Right renal pelvis (tissue), 4 donors: ENCODE data around the gene KIF6. TPM values are rescaled to one million over a fixed set of nuclear protein-coding genes. Genes with fewer than 3 reads are reported as not detected.
"Not testable (repeated sequence)": the region's sequence is repeated elsewhere in the genome, so short reads cannot be mapped to it uniquely, and the experiment has no call there.

ENCODE experiments used
- DNase-seq, 4 donors: peaks; one replicate each; pipeline ENCODE4 v3.0.0-alpha.2; 2013; ENCODE audit warnings: low read depth in 4 of 4, low spot score in 3 of 4, missing footprints in 1 of 4
- polyA plus RNA-seq, 4 donors: library from polyadenylated mRNA; unstranded; fragments of 120-200 nt; gene quantifications; one replicate each; pipeline ENCODE4 v1.2.1, GENCODE V29; 2013; ENCODE audit not compliant: insufficient read length in 4 of 4

Gene KIF6
- polyA plus RNA-seq: 1 to 10 TPM; 3.8 to 4.6 (median 4.0) TPM

GRCh38 chr6:39724787-39725631, at the start of gene KIF6:
Gene KIF6, minus strand, starts transcription at chr6:39725408. Its CDS starts 98 bp downstream, at chr6:39725310.
- peak; percentile 82 to 90 (median 86) for DNase-seq

GRCh38 chr6:39773782-39774181, 48.6 kb upstream of the KIF6 start:
- no peak for DNase-seq

DNA sequence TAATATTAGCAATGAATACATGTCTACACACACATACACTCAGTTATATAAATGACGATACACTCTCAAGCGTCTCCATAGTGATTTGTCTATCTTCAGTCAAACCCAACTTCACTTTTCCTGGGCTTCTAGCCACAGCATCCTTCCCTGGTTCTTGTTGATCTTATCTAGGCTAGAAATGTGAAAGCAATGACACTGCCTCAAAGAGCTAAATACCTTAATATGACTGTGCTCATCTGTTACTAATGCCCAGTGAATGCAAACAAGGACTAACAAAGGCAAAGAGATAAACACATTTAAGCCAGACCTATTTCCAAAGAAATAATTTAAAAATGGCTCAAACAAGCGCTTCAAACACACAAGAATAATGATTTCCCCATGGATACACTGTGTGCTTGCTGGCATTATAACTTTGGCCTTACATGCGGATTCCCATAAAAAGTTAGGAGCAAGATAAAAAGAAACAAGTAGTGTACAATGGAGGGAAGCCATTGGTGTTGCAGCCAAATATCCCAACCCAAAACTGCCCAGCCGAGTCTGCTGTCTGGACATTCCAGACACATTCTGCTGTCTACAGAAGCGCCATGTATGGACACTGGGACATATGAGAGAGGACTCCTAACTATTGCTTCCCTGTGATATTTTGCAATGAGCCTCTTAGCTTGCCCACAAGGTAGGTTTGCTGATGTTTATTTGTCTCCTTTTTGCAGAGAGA, 47.5 kb upstream of the KIF6 start:
- DNase-seq: no peak

DNA sequence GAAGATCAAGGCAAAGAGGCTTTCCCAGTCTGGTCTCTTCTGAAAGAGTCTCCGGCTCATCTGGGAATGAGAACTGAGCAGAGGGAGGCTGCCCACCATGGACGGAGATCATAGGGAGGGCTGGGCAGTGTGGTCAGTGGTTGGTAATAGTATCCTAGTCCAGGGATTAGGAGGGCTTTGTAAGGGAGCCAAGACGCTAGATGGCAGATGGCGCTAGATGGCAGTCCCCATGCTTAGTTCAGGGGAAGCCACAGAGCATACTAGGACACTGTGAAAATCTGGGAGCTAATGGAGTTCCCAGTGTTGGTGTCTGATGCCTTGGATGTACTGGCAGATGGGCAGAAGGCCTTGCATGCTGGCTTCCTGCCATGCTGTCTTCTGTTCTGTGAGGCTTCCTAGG, 45.2 kb upstream of the KIF6 start:
- DNase-seq: no peak

GRCh38 chr6:39769012-39769411, 43.8 kb upstream of the KIF6 start:
- DNase-seq: no peak

DNA sequence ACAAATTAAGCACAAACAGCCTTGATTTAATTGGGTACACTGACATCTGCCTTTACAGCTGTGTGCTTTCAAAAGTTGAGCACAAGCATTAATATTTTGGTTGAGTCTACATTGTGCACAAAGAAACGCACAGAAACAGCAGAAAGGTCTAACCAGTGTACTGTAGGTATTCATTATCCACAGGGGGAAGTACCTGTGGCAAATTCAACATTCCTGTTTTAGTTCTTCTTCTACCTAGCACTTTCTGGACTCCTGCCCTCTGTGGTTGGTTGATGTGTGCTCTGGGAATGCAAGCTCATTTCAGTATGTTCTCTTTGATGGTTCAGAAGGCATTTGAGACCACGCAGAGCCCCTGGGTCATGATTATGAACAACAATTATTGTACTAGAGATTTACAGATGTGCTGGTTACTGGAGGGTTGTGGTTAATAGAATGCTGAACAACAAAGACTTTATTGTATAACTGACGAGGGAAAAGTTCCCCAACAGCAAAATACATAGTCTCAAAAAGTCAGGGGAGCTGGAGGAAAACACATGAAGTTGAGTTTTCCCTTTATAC, 40.4 kb upstream of the KIF6 start:
- no peak for DNase-seq

DNA sequence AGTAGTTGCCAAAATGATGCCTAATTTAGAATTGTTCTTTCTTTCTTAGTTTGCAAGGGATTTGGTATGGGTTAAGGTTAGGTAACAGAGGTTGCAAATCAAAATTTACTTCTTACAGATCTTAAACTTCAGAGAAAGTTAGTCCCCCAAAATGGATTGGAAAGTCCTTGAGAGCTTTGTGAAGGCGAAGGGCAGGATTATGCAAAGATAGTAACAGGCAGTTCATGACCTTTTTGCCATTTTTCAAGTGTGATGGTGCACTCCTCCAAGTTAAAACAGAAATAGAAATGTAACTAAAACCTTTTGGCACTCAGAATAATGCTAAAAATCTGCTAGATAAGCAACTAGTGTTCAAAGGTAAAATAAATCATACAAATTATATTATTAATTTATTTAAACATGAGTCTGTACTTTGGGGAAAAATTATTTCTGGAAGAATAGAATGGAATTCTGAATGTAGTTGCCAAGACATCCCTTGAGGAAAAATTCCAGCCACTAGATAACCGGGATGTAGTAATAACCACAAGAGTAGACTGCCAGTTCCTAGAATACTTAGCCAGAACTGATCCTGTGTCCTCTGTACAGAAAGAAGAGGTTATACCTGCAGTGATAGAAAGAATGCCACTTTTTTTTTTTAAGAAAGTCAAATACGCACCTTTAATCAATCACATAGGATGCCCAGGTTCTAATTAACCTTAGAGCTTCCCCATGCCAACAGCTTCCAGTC, 35.2 kb upstream of the KIF6 start:
- no peak for DNase-seq

DNA sequence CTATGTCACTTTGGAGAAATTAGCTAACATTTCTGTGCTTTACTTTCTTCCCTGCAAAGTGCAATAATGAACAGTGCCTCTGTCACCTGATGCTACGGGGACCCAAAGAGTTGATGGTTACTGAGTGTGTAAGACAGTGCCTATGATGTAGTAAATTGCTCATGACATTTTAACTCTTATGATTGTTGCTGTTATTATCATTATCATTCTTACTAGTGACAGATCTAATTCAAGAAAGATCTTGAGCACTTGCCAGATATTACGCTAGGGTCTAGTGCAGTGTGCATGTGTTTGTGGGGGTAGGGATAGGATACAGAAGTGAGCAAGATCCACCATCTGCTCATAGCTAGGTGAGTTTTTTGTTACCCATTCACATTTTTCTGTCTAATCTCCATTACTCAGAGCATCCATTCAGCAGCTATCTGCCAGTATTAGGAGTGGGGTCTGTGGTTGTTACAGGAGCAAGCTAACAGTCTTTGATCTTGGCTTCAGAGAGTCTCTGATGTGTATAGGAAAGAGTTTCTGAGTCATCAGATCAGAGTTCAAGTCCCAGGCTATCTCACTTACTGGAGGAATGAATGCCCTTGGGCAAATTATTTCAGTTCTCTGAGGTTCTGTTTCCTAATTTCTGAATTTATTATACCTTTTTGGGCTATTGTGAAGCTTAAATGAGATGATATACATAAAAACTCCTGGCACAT, 33.8 kb upstream of the KIF6 start:
- no peak for DNase-seq

DNA sequence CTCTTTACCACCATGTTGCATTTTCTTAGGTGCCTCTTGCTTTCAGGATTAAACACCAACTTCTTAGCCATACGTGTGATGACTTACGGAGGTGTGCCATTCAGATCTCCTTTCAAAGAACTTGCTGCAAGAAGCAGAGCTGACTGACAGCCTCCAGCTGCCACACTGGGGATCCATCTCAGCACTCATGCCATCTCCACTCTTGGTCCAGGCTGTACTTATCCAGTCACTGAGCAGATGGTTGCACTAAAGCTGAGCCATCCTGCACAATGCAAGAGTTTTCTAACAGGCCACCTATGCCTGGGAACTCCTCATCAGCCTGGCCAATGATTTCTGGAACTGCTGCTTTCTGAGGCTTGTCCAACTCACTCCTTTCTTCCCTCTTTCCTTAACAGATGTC, 31.4 kb upstream of the KIF6 start:
- no peak for DNase-seq

- DNase-seq: no peak
Measured at GRCh38 chr6:39755231-39755630, 30.0 kb upstream of the KIF6 start.

GRCh38 chr6:39754514-39755115, 29.4 kb upstream of the KIF6 start:
- no peak for DNase-seq

GRCh38 chr6:39753725-39754045, 28.5 kb upstream of the KIF6 start:
- DNase-seq: no peak

GRCh38 chr6:39752835-39753724, 27.9 kb upstream of the KIF6 start:
- no peak for DNase-seq

DNA sequence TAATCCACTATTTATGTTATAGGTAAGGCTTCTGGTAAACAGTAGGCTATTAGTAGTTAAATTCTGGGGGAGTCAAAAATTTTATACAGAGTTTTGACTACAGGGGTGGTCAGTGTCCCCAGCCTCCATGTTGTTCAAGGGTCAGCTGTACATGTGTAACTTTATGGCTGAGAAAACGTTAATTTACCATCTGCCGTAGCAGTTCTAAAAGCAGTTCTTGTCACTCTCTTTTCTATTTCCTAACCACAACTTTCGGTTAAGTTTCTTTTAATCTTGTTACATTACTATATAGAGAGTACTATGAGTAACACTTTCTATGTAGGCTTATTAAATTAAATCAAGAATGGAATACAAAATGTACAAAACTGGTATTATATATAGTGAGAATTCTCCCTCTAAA, 21.6 kb upstream of the KIF6 start:
- DNase-seq: no peak

DNA sequence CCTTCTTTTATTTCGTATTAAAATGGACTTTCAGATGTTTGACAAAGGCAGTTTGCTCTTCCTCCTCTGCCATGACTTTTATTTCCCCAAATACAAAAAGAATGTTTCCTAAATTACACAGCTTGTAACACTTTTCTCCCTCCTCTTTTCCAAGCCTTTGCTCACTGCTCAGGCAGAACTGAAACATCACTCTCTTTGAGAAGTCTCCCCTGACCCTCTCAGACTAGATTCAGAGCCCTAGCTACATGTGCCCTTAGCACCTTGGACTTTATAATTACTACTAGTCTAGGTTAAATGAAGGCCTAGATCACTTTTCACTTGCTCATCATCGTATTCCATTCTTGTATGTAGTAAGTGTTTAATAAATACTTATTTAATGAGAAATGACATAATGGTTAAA, 8.5 kb upstream of the KIF6 start:
- DNase-seq: no peak

GRCh38 chr6:39731565-39731964, 6.4 kb upstream of the KIF6 start:
- no peak for DNase-seq

GRCh38 chr6:39729945-39730344, 4.7 kb upstream of the KIF6 start:
- DNase-seq: no peak

DNA sequence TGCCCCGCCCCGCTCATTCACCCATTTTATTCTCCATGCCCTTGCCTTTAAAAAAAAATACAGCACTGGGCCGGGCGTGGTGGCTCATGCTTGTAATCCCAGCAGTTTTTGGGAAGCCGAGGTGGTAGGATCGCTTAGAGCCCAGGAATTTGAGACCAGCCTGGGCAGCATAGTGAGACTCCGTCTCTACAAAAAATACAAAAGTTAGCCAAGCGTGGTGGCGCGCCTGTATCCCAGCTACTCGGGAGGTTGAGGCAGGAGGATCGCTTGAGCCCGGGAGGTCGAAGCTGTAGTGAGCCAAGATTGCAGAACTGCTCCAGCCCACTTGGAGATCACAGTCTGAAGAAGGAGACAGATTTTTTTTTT, 407 bp upstream of the KIF6 start:
- no peak for DNase-seq

DNA sequence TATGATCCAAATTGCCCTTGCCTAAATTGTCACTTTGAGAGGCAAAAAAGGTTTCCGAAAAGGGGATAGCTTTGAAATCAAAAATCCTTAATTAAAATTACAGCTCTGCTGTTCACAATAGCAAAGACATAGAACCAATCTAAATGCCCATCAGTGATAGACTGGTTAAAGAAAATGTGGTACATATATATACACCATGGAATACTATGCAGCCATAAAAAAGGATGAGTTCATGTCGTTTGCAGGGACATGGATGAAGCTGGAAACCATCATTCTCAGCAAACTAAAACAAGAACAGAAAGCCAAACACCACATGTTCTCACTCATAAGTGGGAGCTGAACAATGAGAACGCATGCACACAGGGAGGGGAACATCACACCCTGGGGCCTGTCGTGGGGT, 1.9 kb downstream of the KIF6 start:
- not testable (repeated sequence) for DNase-seq
